Measurements from ENCODE around the gene GZF1. TPM values are rescaled to one million over a fixed set of nuclear protein-coding genes. Genes with fewer than 3 reads are reported as not detected.

The GZF1 gene
- total and polyA plus RNA-seq, 4 donors: 5.3 to 17.8 (median 14.6) TPM

DNA sequence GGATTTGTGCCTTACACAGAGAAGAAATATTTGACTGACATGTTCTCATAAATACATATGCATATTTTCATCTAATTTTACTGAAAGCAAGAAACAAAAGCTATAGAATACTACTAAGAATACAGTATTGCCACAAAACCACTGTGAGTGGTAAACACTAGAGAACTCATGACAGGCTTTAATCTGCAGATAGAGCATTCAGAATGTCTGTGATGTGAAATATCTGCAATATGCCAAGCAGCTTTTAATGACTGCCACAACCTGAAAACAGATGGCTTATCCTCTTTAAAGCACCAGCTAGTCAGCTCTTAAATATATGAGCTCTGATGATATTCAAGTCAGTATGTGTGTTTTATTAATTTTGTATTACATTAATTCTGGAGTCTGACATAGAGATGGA is 55.9 kb downstream of the GZF1 start:
- Histone ChIP-seq H3K36me3 (ENCODE audit: control insufficient read depth in 4 of 4, insufficient read depth in 4 of 4, low read length in 4 of 4) (no peaks in the 10 kb centered on the region), H3K27ac (ENCODE audit: low read depth in 1 of 2, low read length in 1 of 2) (no peak overlapping the region), H3K4me3 (no peak overlapping the region), H3K9me3 (ENCODE audit: control insufficient read depth in 4 of 4, insufficient read depth in 3 of 4, low read length in 3 of 4) (no peaks in the 10 kb centered on the region), H3K9ac (ENCODE audit: insufficient read depth in 1 of 2, low read length in 2 of 2) (no peak overlapping the region), H3K4me1 (ENCODE audit: control insufficient read depth in 5 of 5, insufficient read depth in 5 of 5, low read length in 5 of 5) (peaks cover 0 to 20% (median 6%) of the 10 kb centered on the region in 5 donors), H3K27me3 (ENCODE audit: control insufficient read depth in 3 of 3, insufficient read depth in 3 of 3, low read length in 2 of 3) (no peaks in the 10 kb centered on the region)
- no peak for ATAC-seq (ENCODE audit: insufficient read depth, low FRiP score)
- no peak for TF ChIP-seq CTCF (IDR thresholded peaks at IDR 0.05; ENCODE audit: control extremely low read depth, extremely low read depth)
- no peak for DNase-seq

GRCh38 chr20:23419657-23419994 is 57.6 kb downstream of the GZF1 start:
- H3K4me1 ChIP-seq (ENCODE audit: control insufficient read depth in 5 of 5, insufficient read depth in 5 of 5, low read length in 5 of 5): peaks cover 0 to 20% (median 6%) of the 10 kb centered on the region in 5 donors
- H3K27me3 ChIP-seq (ENCODE audit: control insufficient read depth in 3 of 3, insufficient read depth in 3 of 3, low read length in 2 of 3): no peaks in the 10 kb centered on the region
- H3K9me3 ChIP-seq (ENCODE audit: control insufficient read depth in 4 of 4, insufficient read depth in 3 of 4, low read length in 3 of 4): no peaks in the 10 kb centered on the region
- H3K36me3 ChIP-seq (ENCODE audit: control insufficient read depth in 4 of 4, insufficient read depth in 4 of 4, low read length in 4 of 4): no peaks in the 10 kb centered on the region
- peak overlapping the region in 1 of 2 donors; percentile 96 for H3K27ac ChIP-seq (ENCODE audit: low read depth in 1 of 2, low read length in 1 of 2)
- 26% methylated on average over 5 of the region's 5 CpGs for WGBS, 2 donors
- no peak overlapping the region for H3K4me3 ChIP-seq
- DNase-seq (no peak), ATAC-seq (ENCODE audit: insufficient read depth, low FRiP score) (no peak)
- TF ChIP-seq CTCF (IDR thresholded peaks at IDR 0.05; ENCODE audit: control extremely low read depth, extremely low read depth): no peak
- peak overlapping the region in 1 of 2 donors; percentile 56 for H3K9ac ChIP-seq (ENCODE audit: insufficient read depth in 1 of 2, low read length in 2 of 2)

DNA sequence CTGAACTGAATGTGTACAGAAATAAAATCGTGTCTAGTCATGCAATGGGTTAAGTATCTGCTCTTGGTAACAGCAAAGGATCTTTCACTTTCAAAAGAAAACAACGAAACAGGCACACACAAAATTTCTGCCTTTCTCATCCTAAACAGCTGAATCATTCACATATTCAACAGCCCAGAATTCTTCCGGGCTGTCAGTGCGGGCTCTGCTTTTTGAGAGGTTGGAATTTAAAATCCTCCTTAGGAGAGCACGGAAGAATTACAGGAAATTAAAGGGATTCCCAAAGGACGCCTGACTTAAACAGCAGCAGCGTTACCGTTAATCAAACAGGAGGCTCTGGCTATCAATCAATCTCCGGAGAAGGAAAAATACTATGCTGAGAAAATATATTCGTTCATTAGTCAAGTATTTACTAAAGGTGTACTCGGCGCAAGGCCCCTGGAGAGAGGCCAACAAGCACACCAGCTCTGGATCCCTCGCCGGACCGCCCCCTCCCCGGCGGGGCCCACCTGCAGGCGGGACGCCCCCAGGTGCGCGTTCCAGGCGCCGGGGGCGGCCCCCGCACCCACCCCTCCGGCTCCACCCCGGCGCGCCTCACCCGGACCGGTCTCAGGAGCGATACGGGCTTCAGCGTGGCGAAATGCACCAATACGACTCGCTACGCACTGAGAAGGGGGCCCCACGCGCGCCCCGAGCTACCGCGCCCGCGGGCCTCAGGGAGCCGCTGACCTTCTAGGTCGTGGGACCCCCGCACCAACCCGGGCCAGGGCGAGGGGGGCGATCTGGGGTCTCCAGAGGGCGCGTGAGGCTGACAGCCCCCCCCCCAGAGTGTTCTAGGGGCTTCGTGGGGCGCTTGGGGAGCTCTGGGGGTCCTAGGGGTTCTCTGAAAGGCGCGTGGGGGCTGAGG is 58.3 kb downstream of the GZF1 start:
- no peak for TF ChIP-seq CTCF (IDR thresholded peaks at IDR 0.05; ENCODE audit: control extremely low read depth, extremely low read depth)
- DNase-seq (peak; percentile 38 to 58 (median 40)), ATAC-seq (ENCODE audit: insufficient read depth, low FRiP score) (peak; percentile 32)
- H3K9ac ChIP-seq (ENCODE audit: insufficient read depth in 1 of 2, low read length in 2 of 2): peak overlapping the region; percentile 56 to 71
- peak overlapping the region; percentile 94 to 96 for H3K27ac ChIP-seq (ENCODE audit: low read depth in 1 of 2, low read length in 1 of 2)
- peak overlapping the region; percentile 92 for H3K4me3 ChIP-seq
- WGBS, 2 donors: 0 to 1% methylated on average over 56 to 58 of the region's 58 CpGs
- H3K4me1 ChIP-seq (ENCODE audit: control insufficient read depth in 5 of 5, insufficient read depth in 5 of 5, low read length in 5 of 5): peaks cover 0 to 20% (median 6%) of the 10 kb centered on the region in 5 donors
- no peaks in the 10 kb centered on the region for H3K36me3 ChIP-seq (ENCODE audit: control insufficient read depth in 4 of 4, insufficient read depth in 4 of 4, low read length in 4 of 4)
- H3K9me3 ChIP-seq (ENCODE audit: control insufficient read depth in 4 of 4, insufficient read depth in 3 of 4, low read length in 3 of 4): no peaks in the 10 kb centered on the region
- no peaks in the 10 kb centered on the region for H3K27me3 ChIP-seq (ENCODE audit: control insufficient read depth in 3 of 3, insufficient read depth in 3 of 3, low read length in 2 of 3)

All from lung (tissue), 12 donors.